HG03095 (cell line): Measurements from ENCODE around the gene PPP5C.
"Not testable (repeated sequence)": the region's sequence is repeated elsewhere in the genome, so short reads cannot be mapped to it uniquely, and the experiment has no call there.

ENCODE experiments used
- ATAC-seq: cut with Tn5 transposase; IDR thresholded peaks from one replicate; pipeline ENCODE4 v1.9.1; 2021; ENCODE audit warnings: moderate library complexity; ENCODE audit not compliant: unreplicated experiment

The PPP5C gene

GRCh38 chr19:46404753-46405468 is 58.0 kb downstream of the PPP5C start:
- ATAC-seq, result no peak

GRCh38 chr19:46406976-46407375 is 60.1 kb downstream of the PPP5C start:
- no peak for ATAC-seq

- ATAC-seq, result no peak
Measured at GRCh38 chr19:46407856-46408663, 61.2 kb downstream of the PPP5C start.

DNA sequence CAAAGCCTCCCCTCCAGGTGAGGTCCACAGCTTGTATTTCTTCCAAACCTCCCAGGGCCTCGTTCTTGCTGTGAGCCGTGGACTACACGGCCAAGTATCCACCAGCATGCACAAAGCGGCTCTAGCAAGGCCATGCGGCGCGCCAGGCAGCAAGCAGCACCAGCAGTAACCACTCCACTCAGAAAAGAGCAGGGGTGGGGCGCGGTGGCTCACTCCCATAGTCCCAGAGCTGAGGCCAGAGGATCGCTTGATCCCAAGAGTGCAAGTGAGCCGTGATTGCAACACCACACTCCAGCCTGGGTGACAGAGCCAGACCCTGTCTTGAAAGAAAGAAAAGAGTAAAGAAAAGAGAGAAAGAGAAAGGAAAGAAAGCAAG is 61.8 kb downstream of the PPP5C start:
- no peak for ATAC-seq

DNA sequence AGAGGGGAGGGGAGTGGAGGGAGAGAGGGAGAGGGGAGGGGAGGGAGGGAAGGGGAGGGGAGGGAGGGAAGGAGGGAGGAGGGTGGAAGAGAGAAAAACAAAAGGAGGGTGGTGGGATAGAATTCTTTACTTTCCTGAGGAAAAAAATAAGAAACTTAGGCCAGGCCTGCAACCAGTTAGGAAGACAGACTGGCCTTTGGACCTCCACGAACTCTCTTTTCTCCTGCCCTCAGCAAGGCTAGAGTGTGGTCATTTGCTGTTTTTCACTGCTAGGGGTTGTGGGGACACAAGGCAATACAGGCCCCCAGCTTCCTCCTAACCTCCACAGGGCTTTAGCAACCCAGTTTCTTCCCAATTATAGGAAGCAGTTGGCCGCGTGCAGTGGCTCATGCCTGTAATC is 62.3 kb downstream of the PPP5C start:
- ATAC-seq, result no peak

DNA sequence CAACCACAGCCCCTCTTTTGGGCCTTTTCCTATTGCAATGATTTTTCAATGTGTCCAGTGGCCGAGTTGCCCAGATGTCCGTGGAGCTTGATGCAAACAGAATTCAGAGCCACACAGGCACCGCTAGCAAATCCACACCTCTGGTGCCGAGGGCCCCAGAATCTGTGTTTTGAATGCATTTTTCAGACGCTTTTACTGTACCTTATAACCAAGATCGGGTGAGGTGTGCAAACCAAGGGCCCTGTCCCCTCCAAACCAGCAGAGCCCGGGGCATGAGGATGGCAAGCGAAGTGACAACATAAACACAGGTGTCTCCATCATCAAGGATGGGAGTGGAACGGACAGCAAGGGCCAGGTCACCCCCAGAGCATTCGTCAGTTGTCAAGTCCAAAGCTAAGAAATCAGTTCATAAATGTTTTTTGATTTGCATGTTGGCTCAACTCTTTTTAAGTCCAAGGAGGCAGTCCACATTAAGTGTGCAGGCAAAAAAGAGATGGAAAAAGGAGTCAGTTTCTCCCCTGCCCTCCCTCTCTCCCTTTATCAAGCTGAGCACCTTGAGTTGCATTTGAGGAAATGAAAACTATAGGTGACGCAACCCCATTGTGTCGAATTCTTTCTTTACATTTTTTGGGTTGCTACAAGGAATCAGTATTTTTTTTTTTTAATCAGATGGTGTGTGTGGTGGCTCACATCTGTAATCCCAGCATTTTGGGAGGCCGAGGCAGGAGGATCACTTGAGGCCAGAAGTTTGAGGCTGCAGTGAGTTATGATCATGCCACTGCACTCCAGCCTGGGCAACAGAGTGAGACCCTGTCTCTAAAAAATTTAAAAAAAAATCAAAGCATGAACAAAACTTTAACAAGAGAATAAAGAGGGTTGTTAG is 63.6 kb downstream of the PPP5C start:
- ATAC-seq, result no peak

DNA sequence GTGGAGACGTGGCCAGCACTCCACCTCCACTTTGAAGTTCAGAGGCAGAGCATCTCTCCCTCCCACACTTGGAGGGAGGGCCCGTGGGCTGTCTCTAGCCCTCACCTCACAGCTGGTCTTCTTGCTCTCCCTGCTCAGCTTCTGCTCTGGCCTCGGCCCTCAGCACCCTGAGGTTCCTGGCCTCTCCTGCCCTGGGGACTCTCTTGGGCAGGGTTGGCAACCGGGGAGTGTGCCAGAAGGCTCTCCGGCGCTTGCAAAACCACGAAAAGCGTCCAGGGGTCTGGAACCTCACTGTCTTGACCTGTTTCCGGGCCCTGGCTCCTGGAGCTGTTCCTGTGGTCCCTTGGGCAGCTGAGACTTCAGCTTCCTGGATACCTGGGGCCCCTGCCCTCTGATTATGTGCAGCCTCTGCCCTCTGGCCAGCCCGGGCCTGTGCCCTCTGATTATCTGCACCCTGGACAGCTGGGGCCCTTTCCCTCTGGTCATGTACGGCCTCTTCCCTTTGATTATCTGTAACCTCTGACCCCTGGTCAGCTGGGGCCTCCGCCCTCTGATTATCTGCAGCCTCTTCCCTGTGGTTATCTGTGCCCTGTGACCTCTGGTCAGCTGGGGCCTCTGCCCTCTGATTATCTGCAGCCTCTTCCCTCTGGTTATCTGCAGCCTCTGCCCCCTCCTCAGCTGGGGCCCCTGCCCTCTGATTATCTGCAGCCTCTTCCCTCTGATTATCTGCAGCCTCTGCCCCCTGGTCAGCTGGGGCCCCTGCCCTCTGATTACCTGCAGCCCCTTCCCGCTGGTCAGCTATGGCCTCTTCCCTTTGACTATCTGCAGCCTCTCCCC is 64.4 kb downstream of the PPP5C start:
- no peak for ATAC-seq

- no peak for ATAC-seq
Measured at GRCh38 chr19:46411925-46412649, 65.2 kb downstream of the PPP5C start.

GRCh38 chr19:46412650-46413261 is 65.9 kb downstream of the PPP5C start:
- ATAC-seq, result no peak

DNA sequence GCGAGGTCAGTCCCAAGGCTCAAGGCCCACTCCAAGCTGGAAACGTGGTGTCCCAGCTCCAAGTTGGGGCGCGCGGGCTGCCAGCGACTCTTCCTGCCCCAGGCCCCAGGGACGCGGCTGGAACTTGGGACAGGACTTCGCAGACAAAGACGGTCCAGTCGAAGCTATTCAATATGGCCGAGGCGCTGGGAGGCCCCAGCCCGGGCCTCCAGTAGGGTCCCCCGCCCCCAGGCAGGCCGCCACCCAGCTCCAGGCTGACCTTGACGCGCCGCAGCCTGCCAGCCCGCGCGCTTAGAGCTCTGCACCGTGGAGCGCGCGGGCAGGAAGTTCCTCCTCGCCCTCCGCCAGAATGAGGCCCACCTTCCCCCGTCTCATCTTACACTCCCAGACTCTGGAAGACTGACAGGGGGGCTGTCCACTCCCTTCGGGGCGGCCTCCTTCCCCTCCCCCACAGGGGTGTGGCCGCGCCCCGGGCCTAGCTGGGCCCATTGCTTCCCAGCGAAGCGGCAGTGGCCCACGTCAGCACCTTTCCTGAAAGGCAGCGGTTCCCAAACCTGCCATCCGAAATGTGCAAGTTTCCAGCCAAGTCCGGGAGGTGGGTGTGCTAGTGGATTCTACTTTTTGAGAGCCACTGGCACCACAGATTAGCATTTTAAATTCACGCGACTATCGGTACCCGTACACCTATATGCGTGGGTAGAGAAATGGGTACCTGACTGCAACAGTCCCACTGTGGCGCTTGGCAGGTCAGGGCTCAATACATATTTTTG is 66.6 kb downstream of the PPP5C start, which contains the start of gene CCDC8:
TSS of gene CCDC8 (minus strand) at position 303 of the 770 bp plus-strand sequence. CDS start 754 bp downstream, outside the sequence.
- ATAC-seq, result no peak

GRCh38 chr19:46414899-46415298 is 68.0 kb downstream of the PPP5C start:
- not testable (repeated sequence) for ATAC-seq

GRCh38 chr19:46415804-46416709 is 69.2 kb downstream of the PPP5C start:
- ATAC-seq, result not testable (repeated sequence)

- no peak for ATAC-seq
Measured at GRCh38 chr19:46420056-46420455, 73.2 kb downstream of the PPP5C start.

DNA sequence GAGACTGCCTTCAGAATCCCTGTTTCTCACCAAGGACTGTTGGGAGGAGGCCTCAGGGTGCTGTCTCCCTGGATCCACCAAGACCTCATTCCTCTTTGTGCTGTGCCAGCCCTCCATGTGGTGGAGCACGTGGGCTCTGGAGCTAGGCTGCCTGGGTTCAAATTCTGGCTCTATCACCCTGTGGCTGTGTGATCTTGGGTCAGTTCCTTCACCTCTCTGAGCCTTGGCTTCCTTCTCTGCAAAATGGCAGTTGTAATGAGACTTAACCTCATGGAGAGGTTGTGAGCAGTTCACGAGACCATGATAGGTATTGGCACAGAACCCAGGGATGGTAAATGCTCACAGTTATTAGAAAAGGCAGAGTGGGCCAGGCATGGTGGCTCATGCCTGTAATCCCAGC is 75.5 kb downstream of the PPP5C start:
- no peak for ATAC-seq

GRCh38 chr19:46423188-46423587 is 76.3 kb downstream of the PPP5C start:
- no peak for ATAC-seq

GRCh38 chr19:46426035-46426505 is 79.2 kb downstream of the PPP5C start:
- no peak for ATAC-seq

- ATAC-seq, result no peak
Measured at GRCh38 chr19:46426506-46427162, 79.7 kb downstream of the PPP5C start.
